OCI-LY1 (cell line): ENCODE measurements around the gene PYGB.
"Not testable (repeated sequence)": the region's sequence is repeated elsewhere in the genome, so short reads cannot be mapped to it uniquely, and the experiment has no call there.

Experiments used
- H2AFZ ChIP-seq: fragments of 200-600 bp; sonication (generic), shearing (Covaris generic); 2 replicates; pipeline ENCODE4 v1.6.0; 2014; ENCODE audit warnings: antibody characterized with exemption, mild to moderate bottlenecking, low read length
- H3F3A ChIP-seq: fragments of 200-600 bp; sonication (generic), shearing (Covaris generic); 2 replicates; pipeline ENCODE4 v1.6.0; 2014; ENCODE audit warnings: mild to moderate bottlenecking, antibody characterized with exemption, low read length, moderate library complexity; ENCODE audit not compliant: insufficient read depth
- H3K27ac ChIP-seq: fragments of 200-600 bp; sonication (generic); 2 replicates; pipeline ENCODE4 v1.5.1; 2014; ENCODE audit warnings: low read length, mixed run types, mild to moderate bottlenecking, low read depth; ENCODE audit not compliant: poor library complexity, severe bottlenecking
- H3K27me3 ChIP-seq: fragments of 200-600 bp; sonication (generic); 2 replicates; pipeline ENCODE4 v1.6.0; 2014; ENCODE audit warnings: antibody characterized with exemption, mild to moderate bottlenecking, low read length, moderate library complexity; ENCODE audit not compliant: insufficient read depth
- H3K36me3 ChIP-seq: fragments of 200-600 bp; sonication (generic); 2 replicates; pipeline ENCODE4 v1.6.1; 2014; ENCODE audit warnings: mild to moderate bottlenecking, antibody characterized with exemption, low read length, moderate library complexity, mixed read lengths; ENCODE audit not compliant: insufficient read depth
- H3K4me1 ChIP-seq: fragments of 200-600 bp; sonication (generic); 2 replicates; pipeline ENCODE4 v1.5.1; 2014; ENCODE audit warnings: mild to moderate bottlenecking, low read length, moderate library complexity; ENCODE audit not compliant: insufficient read depth, severe bottlenecking
- H3K4me2 ChIP-seq: fragments of 200-600 bp; sonication (generic), shearing (Covaris generic); 2 replicates; pipeline ENCODE4 v1.6.1; 2014; ENCODE audit warnings: low read length
- H3K4me3 ChIP-seq: fragments of 200-600 bp; sonication (generic); 2 replicates; pipeline ENCODE4 v1.5.1; 2014; ENCODE audit warnings: low read length, low read depth, mild to moderate bottlenecking, mixed read lengths; ENCODE audit not compliant: poor library complexity, severe bottlenecking
- H3K79me2 ChIP-seq: fragments of 200-600 bp; shearing (Covaris generic); 2 replicates; pipeline ENCODE4 v1.6.1; 2016; ENCODE audit warnings: mixed run types, low read length, mixed read lengths; ENCODE audit not compliant: insufficient read depth
- H3K9ac ChIP-seq: fragments of 200-600 bp; sonication (generic), shearing (Covaris generic); 2 replicates; pipeline ENCODE4 v1.6.1; 2014; ENCODE audit warnings: mild to moderate bottlenecking, low read length, mixed read lengths
- H3K9me2 ChIP-seq: fragments of 200-600 bp; sonication (generic), shearing (Covaris generic); 2 replicates; pipeline ENCODE4 v1.6.1; 2014; ENCODE audit warnings: low read depth, mild to moderate bottlenecking, low read length, mixed read lengths
- H3K9me3 ChIP-seq: fragments of 200-600 bp; shearing (Covaris generic); 2 replicates; pipeline ENCODE4 v1.6.1; 2014; ENCODE audit warnings: low read length, mixed read lengths
- H4K20me1 ChIP-seq: fragments of 200-600 bp; sonication (generic), shearing (Covaris generic); 2 replicates; pipeline ENCODE4 v1.6.0; 2016; ENCODE audit warnings: mild to moderate bottlenecking, low read length; ENCODE audit not compliant: insufficient read depth
- CTCF ChIP-seq: fragments of 200-600 bp; sonication (generic), shearing (Covaris generic); IDR thresholded peaks from 2 replicates; pipeline ENCODE4 v1.5.1; 2017; ENCODE audit warnings: mild to moderate bottlenecking, antibody characterized with exemption, low read length, moderate library complexity, mixed read lengths
- EZH2 ChIP-seq: fragments of 200-600 bp; sonication (generic), shearing (Covaris generic); IDR thresholded peaks from 2 replicates; pipeline ENCODE4 v1.8.0; 2017; ENCODE audit warnings: borderline replicate concordance, mixed run types, mild to moderate bottlenecking, antibody characterized with exemption, low read length, moderate library complexity, mixed read lengths

Gene PYGB

GRCh38 chr20:25233016-25233772 is 14.7 kb upstream of the PYGB start:
- Histone ChIP-seq H3K4me1 (peaks cover 10% of the 10 kb centered on the region), H3K79me2 (no peaks in the 10 kb centered on the region), H3K4me3 (no peak overlapping the region), H3K27ac (no peak overlapping the region), H3K9me2 (no peaks in the 10 kb centered on the region), H3K36me3 (no peaks in the 10 kb centered on the region), H3K9ac (no peak overlapping the region), H4K20me1 (no peaks in the 10 kb centered on the region), H3F3A (no peaks in the 10 kb centered on the region), H3K4me2 (no peak overlapping the region), H3K27me3 (no peaks in the 10 kb centered on the region), H3K9me3 (no peaks in the 10 kb centered on the region), H2AFZ (no peak overlapping the region)
- TF ChIP-seq CTCF, result no peak
- no peak for TF ChIP-seq EZH2

DNA sequence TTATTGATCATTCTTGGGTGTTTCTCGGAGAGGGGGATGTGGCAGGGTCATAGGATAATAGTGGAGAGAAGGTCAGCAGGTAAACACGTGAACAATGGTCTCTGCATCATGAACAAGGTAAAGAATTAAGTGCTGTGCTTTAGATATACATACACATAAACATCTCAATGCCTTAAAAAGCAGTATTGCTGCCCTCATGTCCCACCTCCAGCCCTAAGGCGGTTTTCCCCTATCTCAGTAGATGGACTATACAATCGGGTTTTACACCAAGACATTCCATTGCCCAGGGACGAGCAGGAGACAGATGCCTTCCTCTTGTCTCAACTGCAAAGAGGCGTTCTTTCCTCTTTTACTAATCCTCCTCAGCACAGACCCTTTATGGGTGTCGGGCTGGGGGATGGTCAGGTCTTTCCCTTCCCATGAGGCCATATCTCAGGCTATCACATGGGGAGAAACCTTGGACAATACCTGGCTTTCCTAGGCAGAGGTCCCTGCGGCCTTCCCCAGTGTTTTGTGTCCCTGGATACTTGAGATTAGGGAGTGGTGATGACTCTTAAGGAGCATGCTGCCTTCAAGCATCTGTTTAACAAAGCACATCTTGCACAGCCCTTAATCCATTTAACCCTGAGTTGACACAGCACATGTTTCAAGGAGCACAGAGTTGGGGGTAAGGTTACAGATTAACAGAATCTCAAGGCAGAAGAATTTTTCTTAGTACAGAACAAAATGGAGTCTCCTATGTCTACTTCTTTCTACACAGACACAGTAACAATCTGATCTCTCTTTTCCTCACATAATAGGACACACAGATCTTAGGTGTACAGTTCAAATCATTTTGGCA is 13.7 kb upstream of the PYGB start:
- H3K9me3 ChIP-seq, H4K20me1 ChIP-seq, H3K36me3 ChIP-seq, H3K27me3 ChIP-seq, H3K27ac ChIP-seq, H3F3A ChIP-seq, H3K9ac ChIP-seq, H3K9me2 ChIP-seq, H3K79me2 ChIP-seq, H3K4me3 ChIP-seq, H2AFZ ChIP-seq, H3K4me2 ChIP-seq: not testable (repeated sequence)
- peaks cover 10% of the 10 kb centered on the region for H3K4me1 ChIP-seq

DNA sequence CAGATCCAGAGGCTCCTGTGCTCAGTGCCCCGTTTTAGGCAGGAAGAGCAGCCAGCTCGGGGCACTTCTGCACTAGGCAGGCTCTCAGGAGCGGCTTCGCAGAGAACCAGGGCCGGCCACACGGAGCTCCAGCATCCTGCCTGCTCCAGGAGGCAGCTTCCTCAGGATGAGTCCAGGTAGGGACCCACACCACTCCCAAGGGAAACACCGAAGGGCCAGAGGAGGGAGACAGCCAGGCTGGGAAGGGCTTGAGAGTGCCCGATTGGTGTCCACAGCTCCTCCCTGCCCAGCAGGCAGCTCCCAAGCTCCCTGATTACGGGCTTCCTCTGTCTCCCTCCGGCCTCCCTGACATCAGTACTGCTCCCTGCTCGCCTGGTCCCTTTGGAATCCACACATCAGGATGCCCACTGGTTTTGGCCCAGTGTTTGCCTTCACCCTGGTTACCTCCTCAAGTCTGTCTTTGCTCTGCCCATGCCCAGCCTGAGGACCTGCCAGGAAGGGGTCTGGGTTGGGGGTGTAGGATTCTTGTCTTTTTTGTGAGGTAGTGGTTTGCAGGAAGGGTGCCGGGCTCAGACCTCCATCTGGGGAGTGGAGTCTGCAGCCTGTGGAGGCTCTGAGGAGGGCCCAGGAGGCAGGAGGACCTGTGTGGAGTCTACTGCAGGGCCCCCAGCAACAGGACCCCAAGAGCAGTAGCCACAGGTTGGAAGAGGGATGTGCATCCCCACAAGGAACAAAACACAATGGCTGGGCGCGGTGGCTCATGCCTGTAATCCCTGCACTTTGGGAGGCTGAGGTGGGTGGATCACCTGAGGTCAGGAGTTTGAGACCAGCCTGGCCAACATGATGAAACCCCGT is 11.2 kb upstream of the PYGB start:
- Histone ChIP-seq H3K4me3 (no peak overlapping the region), H3K27ac (no peak overlapping the region), H3K9me2 (no peaks in the 10 kb centered on the region), H3K36me3 (no peaks in the 10 kb centered on the region), H4K20me1 (no peaks in the 10 kb centered on the region), H3K9ac (no peak overlapping the region), H3K4me1 (peaks cover 10% of the 10 kb centered on the region), H3K4me2 (no peak overlapping the region), H3K79me2 (no peaks in the 10 kb centered on the region), H2AFZ (no peak overlapping the region), H3K27me3 (no peaks in the 10 kb centered on the region), H3F3A (no peaks in the 10 kb centered on the region), H3K9me3 (no peaks in the 10 kb centered on the region)
- TF ChIP-seq EZH2 (no peak), CTCF (no peak)
